Central memory CD8-positive, alpha-beta T cell (primary cell): ENCODE results near the gene ADRA1B.
A peak's percentile ranks its signal among the peaks of the same experiment; 100 is the strongest.

ENCODE experiments used
- ATAC-seq: fragments of 150-1000 bp; cut with Tn5 transposase; replicated peaks from 2 replicates; pipeline ENCODE4 v1.10.0; 2022; ENCODE audit warnings: mild to moderate bottlenecking, moderate FRiP score, moderate number of reproducible peaks; ENCODE audit not compliant: poor library complexity, severe bottlenecking; ENCODE audit errors: extremely low read depth
- DNase-seq, 2 donors: peaks; one replicate each; pipeline ENCODE4 v3.0.0; 2021; ENCODE audit warnings: low spot score in 2 of 2
- H3K27ac Mint-ChIP-seq: one replicate; pipeline ENCODE4 v1.8.0; 2022; ENCODE audit warnings: low read depth, mild to moderate bottlenecking, moderate library complexity, mixed read lengths
- H3K27me3 Mint-ChIP-seq: one replicate; pipeline ENCODE4 v1.8.0; 2022; ENCODE audit warnings: mixed read lengths
- H3K36me3 Mint-ChIP-seq: one replicate; pipeline ENCODE4 v1.8.0; 2022; ENCODE audit warnings: mild to moderate bottlenecking, moderate library complexity, mixed read lengths; ENCODE audit not compliant: insufficient read depth
- H3K4me1 Mint-ChIP-seq: one replicate; pipeline ENCODE4 v1.8.0; 2022; ENCODE audit warnings: mixed read lengths
- H3K4me3 Mint-ChIP-seq: one replicate; pipeline ENCODE4 v1.8.0; 2022; ENCODE audit warnings: mild to moderate bottlenecking, moderate library complexity, mixed read lengths
- H3K9me3 Mint-ChIP-seq: one replicate; pipeline ENCODE4 v1.8.0; 2022; ENCODE audit warnings: mixed read lengths

ADRA1B gene

GRCh38 chr5:159916841-159917761 is 819 bp downstream of the ADRA1B start:
- Mint-ChIP-seq H3K27ac (no peak overlapping the region), H3K9me3 (no peaks in the 10 kb centered on the region), H3K4me1 (peaks cover 7% of the 10 kb centered on the region), H3K36me3 (no peaks in the 10 kb centered on the region), H3K4me3 (peak overlapping the region; percentile 55), H3K27me3 (peaks cover 89% of the 10 kb centered on the region)
- no peak for ATAC-seq
- no peak for DNase-seq

GRCh38 chr5:159917994-159918393 is 1.7 kb downstream of the ADRA1B start:
- peaks cover 82% of the 10 kb centered on the region for H3K27me3 Mint-ChIP-seq
- no peak for ATAC-seq
- H3K36me3 Mint-ChIP-seq: no peaks in the 10 kb centered on the region
- DNase-seq: no peak
- H3K4me1 Mint-ChIP-seq: peaks cover 7% of the 10 kb centered on the region
- H3K27ac Mint-ChIP-seq: no peak overlapping the region
- no peaks in the 10 kb centered on the region for H3K9me3 Mint-ChIP-seq
- no peak overlapping the region for H3K4me3 Mint-ChIP-seq

GRCh38 chr5:159921721-159922120 is 5.4 kb downstream of the ADRA1B start:
- H3K4me1 Mint-ChIP-seq: peaks cover 7% of the 10 kb centered on the region
- ATAC-seq (no peak), DNase-seq (no peak)
- no peaks in the 10 kb centered on the region for H3K9me3 Mint-ChIP-seq
- H3K27ac Mint-ChIP-seq: no peak overlapping the region
- H3K4me3 Mint-ChIP-seq: no peak overlapping the region
- peaks cover 48% of the 10 kb centered on the region for H3K27me3 Mint-ChIP-seq
- H3K36me3 Mint-ChIP-seq: no peaks in the 10 kb centered on the region

GRCh38 chr5:159923008-159923407 is 6.7 kb downstream of the ADRA1B start:
- no peak overlapping the region for H3K4me3 Mint-ChIP-seq

GRCh38 chr5:159928122-159928909 is 12.0 kb downstream of the ADRA1B start:
- H3K9me3 Mint-ChIP-seq: no peaks in the 10 kb centered on the region
- H3K4me1 Mint-ChIP-seq: peaks cover 3% of the 10 kb centered on the region
- DNase-seq: no peak
- peaks cover 54% of the 10 kb centered on the region for H3K27me3 Mint-ChIP-seq
- no peak overlapping the region for H3K27ac Mint-ChIP-seq
- H3K4me3 Mint-ChIP-seq: no peak overlapping the region
- ATAC-seq: no peak
- peaks cover 3% of the 10 kb centered on the region for H3K36me3 Mint-ChIP-seq

More at GRCh38 chr5:159923008-159923407, 6.7 kb downstream of the ADRA1B start:
- Mint-ChIP-seq H3K9me3 (no peaks in the 10 kb centered on the region), H3K27ac (no peak overlapping the region), H3K36me3 (no peaks in the 10 kb centered on the region), H3K4me1 (no peaks in the 10 kb centered on the region), H3K27me3 (peaks cover 43% of the 10 kb centered on the region)
- DNase-seq (no peak), ATAC-seq (no peak)

GRCh38 chr5:159929176-159929575 is 12.9 kb downstream of the ADRA1B start:
- no peak overlapping the region for H3K4me3 Mint-ChIP-seq
- H3K27ac Mint-ChIP-seq: no peak overlapping the region
- peaks cover 10% of the 10 kb centered on the region for H3K4me1 Mint-ChIP-seq
- ATAC-seq (no peak), DNase-seq (no peak)
- H3K9me3 Mint-ChIP-seq: no peaks in the 10 kb centered on the region
- H3K36me3 Mint-ChIP-seq: peaks cover 6% of the 10 kb centered on the region
- H3K27me3 Mint-ChIP-seq: peaks cover 63% of the 10 kb centered on the region

- peaks cover 10% of the 10 kb centered on the region for H3K4me1 Mint-ChIP-seq
- H3K27me3 Mint-ChIP-seq: peaks cover 91% of the 10 kb centered on the region
- ATAC-seq (peak; percentile 79), DNase-seq (peak in 1 of 2 donors; percentile 35)
- H3K27ac Mint-ChIP-seq: no peak overlapping the region
- peaks cover 6% of the 10 kb centered on the region for H3K36me3 Mint-ChIP-seq
- no peaks in the 10 kb centered on the region for H3K9me3 Mint-ChIP-seq
- H3K4me3 Mint-ChIP-seq: peak overlapping the region; percentile 5
Measured at GRCh38 chr5:159933531-159934485, 17.5 kb downstream of the ADRA1B start.

GRCh38 chr5:159935946-159936345 is 19.7 kb downstream of the ADRA1B start:
- Mint-ChIP-seq H3K4me1 (peaks cover 10% of the 10 kb centered on the region), H3K27ac (no peak overlapping the region), H3K9me3 (no peaks in the 10 kb centered on the region), H3K4me3 (no peak overlapping the region), H3K36me3 (peaks cover 6% of the 10 kb centered on the region), H3K27me3 (peaks cover 95% of the 10 kb centered on the region)
- DNase-seq (no peak), ATAC-seq (no peak)

- ATAC-seq: no peak
Measured at GRCh38 chr5:159936686-159937329, 20.5 kb downstream of the ADRA1B start.

GRCh38 chr5:159937580-159937979 is 21.3 kb downstream of the ADRA1B start:
- H3K9me3 Mint-ChIP-seq: no peaks in the 10 kb centered on the region
- H3K36me3 Mint-ChIP-seq: peaks cover 5% of the 10 kb centered on the region
- H3K4me3 Mint-ChIP-seq: no peak overlapping the region
- DNase-seq: no peak
- peaks cover 10% of the 10 kb centered on the region for H3K4me1 Mint-ChIP-seq
- peaks cover 98% of the 10 kb centered on the region for H3K27me3 Mint-ChIP-seq
- no peak overlapping the region for H3K27ac Mint-ChIP-seq
- no peak for ATAC-seq

More at GRCh38 chr5:159936686-159937329, 20.5 kb downstream of the ADRA1B start:
- Mint-ChIP-seq H3K4me1 (peaks cover 10% of the 10 kb centered on the region), H3K36me3 (peaks cover 6% of the 10 kb centered on the region), H3K27me3 (peaks cover 98% of the 10 kb centered on the region), H3K27ac (no peak overlapping the region), H3K4me3 (no peak overlapping the region), H3K9me3 (no peaks in the 10 kb centered on the region)
- no peak for DNase-seq

- Mint-ChIP-seq H3K27ac (no peak overlapping the region), H3K27me3 (peaks cover 82% of the 10 kb centered on the region), H3K4me1 (no peaks in the 10 kb centered on the region), H3K9me3 (no peaks in the 10 kb centered on the region), H3K36me3 (no peaks in the 10 kb centered on the region), H3K4me3 (no peak overlapping the region)
- DNase-seq (no peak), ATAC-seq (no peak)
Measured at GRCh38 chr5:159943326-159943725, 27.0 kb downstream of the ADRA1B start.
